Nephron (organoid): ENCODE measurements around the gene PCSK9.

Experiments
- H3K27ac Mint-ChIP-seq, 3 experiments: 2 replicates each; pipeline ENCODE4 v1.8.0; 2020; ENCODE audit warnings: mixed read lengths in 3 of 3, mild to moderate bottlenecking in 2 of 3, moderate library complexity in 1 of 3
- H3K27me3 Mint-ChIP-seq: 2 replicates; pipeline ENCODE4 v1.8.0; 2021; ENCODE audit warnings: low read depth, mild to moderate bottlenecking, moderate library complexity, mixed read lengths
- H3K36me3 Mint-ChIP-seq: 2 replicates; pipeline ENCODE4 v1.8.0; 2020; ENCODE audit warnings: low read depth, mixed read lengths
- H3K4me1 Mint-ChIP-seq: 2 replicates; pipeline ENCODE4 v1.8.0; 2020; ENCODE audit warnings: mixed read lengths
- H3K4me3 Mint-ChIP-seq, 3 experiments: 2 replicates each; pipeline ENCODE4 v1.8.0; 2020; ENCODE audit warnings: mild to moderate bottlenecking in 3 of 3, mixed read lengths in 3 of 3, moderate library complexity in 2 of 3
- H3K9me3 Mint-ChIP-seq: 2 replicates; pipeline ENCODE4 v1.8.0; 2020; ENCODE audit warnings: mixed read lengths
- CTCF ChIP-seq, 3 experiments: fragments of 200-600 bp; sonication (generic); IDR thresholded peaks; one replicate each; pipeline ENCODE4 v1.5.0; 2021; ENCODE audit warnings: antibody characterized with exemption in 3 of 3; ENCODE audit not compliant: unreplicated experiment in 3 of 3

Gene PCSK9

GRCh38 chr1:55078470-55078869 lies 39.1 kb downstream of the PCSK9 start:
- Mint-ChIP-seq H3K4me1 (no peaks in the 10 kb centered on the region), H3K9me3 (no peaks in the 10 kb centered on the region), H3K4me3 (no peak overlapping the region), H3K36me3 (peaks cover 75% of the 10 kb centered on the region), H3K27me3 (no peaks in the 10 kb centered on the region), H3K27ac (no peak overlapping the region)
- TF ChIP-seq CTCF (IDR thresholded peaks at IDR 0.05; ENCODE audit: unreplicated experiment in 3 of 3): no peak

DNA sequence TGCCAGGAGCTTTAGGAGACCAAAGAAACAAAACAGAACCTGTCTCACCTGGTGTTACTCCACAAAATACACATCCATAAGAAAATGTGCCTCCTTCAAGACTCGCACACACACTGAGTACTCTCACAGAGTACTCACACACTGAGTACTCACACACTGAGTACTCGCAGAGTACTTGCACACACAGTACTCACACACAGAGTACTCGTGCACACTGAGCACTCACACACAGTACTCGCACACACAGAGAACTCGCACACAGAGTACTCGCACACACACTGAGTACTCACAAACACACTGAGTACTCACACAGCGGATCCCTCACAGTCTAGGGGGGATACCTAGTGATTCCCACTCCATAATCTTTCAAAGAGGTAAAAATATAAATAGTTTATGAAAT lies 40.3 kb downstream of the PCSK9 start:
- Mint-ChIP-seq H3K27ac (no peak overlapping the region), H3K9me3 (no peaks in the 10 kb centered on the region), H3K36me3 (peaks cover 83% of the 10 kb centered on the region), H3K27me3 (no peaks in the 10 kb centered on the region), H3K4me1 (no peaks in the 10 kb centered on the region), H3K4me3 (no peak overlapping the region)
- TF ChIP-seq CTCF (IDR thresholded peaks at IDR 0.05; ENCODE audit: unreplicated experiment in 3 of 3): no peak

- no peaks in the 10 kb centered on the region for H3K9me3 Mint-ChIP-seq
- no peaks in the 10 kb centered on the region for H3K27me3 Mint-ChIP-seq
- H3K27ac Mint-ChIP-seq: peak overlapping the region in 1 of 3 experiments; percentile 57
These were observed 42.0 kb downstream of the PCSK9 start for GRCh38 chr1:55081188-55081904.

DNA sequence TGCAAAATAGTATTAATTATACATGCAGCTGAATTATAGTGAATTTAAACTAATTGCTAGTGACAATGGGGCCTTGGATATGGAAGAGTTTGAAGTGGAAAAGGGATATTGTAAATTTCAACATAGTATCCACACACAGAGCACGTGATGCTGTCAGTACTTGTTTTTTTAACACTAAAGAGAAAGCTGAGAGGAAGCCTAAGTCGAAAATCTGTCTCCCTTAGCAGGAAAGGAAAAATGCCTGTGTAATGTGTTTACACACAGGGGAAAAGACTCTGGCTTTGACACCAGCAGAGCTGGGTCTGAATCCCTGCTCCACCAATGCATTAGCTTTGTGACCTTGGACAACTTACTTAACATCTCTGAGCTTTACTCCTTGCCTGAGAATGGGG lies 42.6 kb downstream of the PCSK9 start:
- Mint-ChIP-seq H3K27me3 (no peaks in the 10 kb centered on the region), H3K9me3 (no peaks in the 10 kb centered on the region), H3K4me1 (no peaks in the 10 kb centered on the region), H3K36me3 (peaks cover 80% of the 10 kb centered on the region), H3K4me3 (no peak overlapping the region), H3K27ac (peak overlapping the region in 1 of 3 experiments; percentile 57)
- TF ChIP-seq CTCF (IDR thresholded peaks at IDR 0.05; ENCODE audit: unreplicated experiment in 3 of 3): no peak

More at GRCh38 chr1:55081188-55081904, 42.0 kb downstream of the PCSK9 start:
- TF ChIP-seq CTCF (IDR thresholded peaks at IDR 0.05; ENCODE audit: unreplicated experiment in 3 of 3): no peak
- Mint-ChIP-seq H3K4me3 (no peak overlapping the region), H3K4me1 (no peaks in the 10 kb centered on the region), H3K36me3 (peaks cover 83% of the 10 kb centered on the region)

- Mint-ChIP-seq H3K4me1 (no peaks in the 10 kb centered on the region), H3K36me3 (peaks cover 77% of the 10 kb centered on the region), H3K9me3 (no peaks in the 10 kb centered on the region), H3K27ac (no peak overlapping the region), H3K27me3 (no peaks in the 10 kb centered on the region), H3K4me3 (no peak overlapping the region)
- TF ChIP-seq CTCF (IDR thresholded peaks at IDR 0.05; ENCODE audit: unreplicated experiment in 3 of 3): no peak
These were observed 44.9 kb downstream of the PCSK9 start for GRCh38 chr1:55084257-55084656.

- Mint-ChIP-seq H3K4me3 (no peak overlapping the region), H3K27me3 (no peaks in the 10 kb centered on the region), H3K9me3 (no peaks in the 10 kb centered on the region), H3K27ac (no peak overlapping the region), H3K4me1 (no peaks in the 10 kb centered on the region), H3K36me3 (peaks cover 75% of the 10 kb centered on the region)
- no peak for TF ChIP-seq CTCF (IDR thresholded peaks at IDR 0.05; ENCODE audit: unreplicated experiment in 3 of 3)
These were observed 48.1 kb downstream of the PCSK9 start for GRCh38 chr1:55087439-55087838.
